ENCODE measurements around the gene CDX1. TPM values are rescaled to one million over a fixed set of nuclear protein-coding genes. Genes with fewer than 3 reads are reported as not detected.

CDX1 gene
- total RNA-seq, 4 donors from 2014 or later = not detected

- H3K9me3 ChIP-seq = no peaks in the 10 kb centered on the region
- ATAC-seq = no peak
- peak overlapping the region in 3 of 4 donors; percentile 83 to 90 (median 90) for H3K27ac ChIP-seq
- no peaks in the 10 kb centered on the region for H3K27me3 ChIP-seq
- TF ChIP-seq CTCF (IDR thresholded peaks at IDR 0.05) (no peak), POLR2A (IDR thresholded peaks at IDR 0.05) (no peak), EP300 (IDR thresholded peaks at IDR 0.05) (no peak), POLR2AphosphoS5 (IDR thresholded peaks at IDR 0.05) (no peak)
- peaks cover 23 to 100% (median 72%) of the 10 kb centered on the region in 3 donors for H3K4me1 ChIP-seq
- H3K36me3 ChIP-seq = peaks cover 0 to 50% of the 10 kb centered on the region in 2 donors
- 57 to 100% methylated on average over 1 to 2 of the region's 21 CpGs for WGBS, 2 donors (ENCODE audit: low coverage in 1 of 2)
- H3K4me3 ChIP-seq = no peak overlapping the region
Measured at GRCh38 chr5:150135557-150136304, 30.8 kb upstream of the CDX1 start.

GRCh38 chr5:150136305-150137167, 30.0 kb upstream of the CDX1 start:
- no peak overlapping the region for H3K4me3 ChIP-seq
- no CpG with 5 or more reads among the region's 16 CpGs for WGBS, 2 donors (ENCODE audit: low coverage in 1 of 2)
- ATAC-seq = no peak
- H3K27me3 ChIP-seq = no peaks in the 10 kb centered on the region
- H3K9me3 ChIP-seq = no peaks in the 10 kb centered on the region
- H3K36me3 ChIP-seq = peaks cover 0 to 48% of the 10 kb centered on the region in 2 donors
- peaks cover 26 to 100% (median 80%) of the 10 kb centered on the region in 3 donors for H3K4me1 ChIP-seq
- H3K27ac ChIP-seq = peak overlapping the region in 3 of 4 donors; percentile 83 to 90 (median 90)
- TF ChIP-seq EP300 (IDR thresholded peaks at IDR 0.05) (no peak), CTCF (IDR thresholded peaks at IDR 0.05) (no peak), POLR2AphosphoS5 (IDR thresholded peaks at IDR 0.05) (no peak), POLR2A (IDR thresholded peaks at IDR 0.05) (no peak)

GRCh38 chr5:150137168-150137957, 29.2 kb upstream of the CDX1 start:
- Histone ChIP-seq H3K27me3 (no peaks in the 10 kb centered on the region), H3K27ac (peak overlapping the region; percentile 30 to 90 (median 86)), H3K9me3 (no peaks in the 10 kb centered on the region), H3K4me3 (no peak overlapping the region), H3K4me1 (peaks cover 31 to 100% (median 81%) of the 10 kb centered on the region in 3 donors), H3K36me3 (peaks cover 0 to 40% of the 10 kb centered on the region in 2 donors)
- ATAC-seq = no peak
- no peak for TF ChIP-seq POLR2AphosphoS5 (IDR thresholded peaks at IDR 0.05)
- no peak for TF ChIP-seq CTCF (IDR thresholded peaks at IDR 0.05)
- no peak for TF ChIP-seq EP300 (IDR thresholded peaks at IDR 0.05)
- TF ChIP-seq POLR2A (IDR thresholded peaks at IDR 0.05) = no peak
- 7 to 23% methylated on average over 5 to 6 of the region's 12 CpGs for WGBS, 2 donors (ENCODE audit: low coverage in 1 of 2)

- peak; percentile 27 for ATAC-seq
- Histone ChIP-seq H3K36me3 (peaks cover 0 to 33% of the 10 kb centered on the region in 2 donors), H3K27ac (peak overlapping the region; percentile 30 to 90 (median 86)), H3K9me3 (no peaks in the 10 kb centered on the region), H3K4me3 (peak overlapping the region in 1 of 2 donors; percentile 35), H3K27me3 (no peaks in the 10 kb centered on the region), H3K4me1 (peaks cover 31 to 100% (median 80%) of the 10 kb centered on the region in 3 donors)
- TF ChIP-seq EP300 (IDR thresholded peaks at IDR 0.05) = no peak
- no peak for TF ChIP-seq POLR2A (IDR thresholded peaks at IDR 0.05)
- no peak for TF ChIP-seq POLR2AphosphoS5 (IDR thresholded peaks at IDR 0.05)
- no peak for TF ChIP-seq CTCF (IDR thresholded peaks at IDR 0.05)
- 92% methylated on average over 2 of the region's 5 CpGs; no CpG with 5 or more reads in 1 of the 2 donors for WGBS, 2 donors (ENCODE audit: low coverage in 1 of 2)
Measured at GRCh38 chr5:150137997-150138396, 28.6 kb upstream of the CDX1 start.
